ENCODE results near the gene RBM19.

DNA sequence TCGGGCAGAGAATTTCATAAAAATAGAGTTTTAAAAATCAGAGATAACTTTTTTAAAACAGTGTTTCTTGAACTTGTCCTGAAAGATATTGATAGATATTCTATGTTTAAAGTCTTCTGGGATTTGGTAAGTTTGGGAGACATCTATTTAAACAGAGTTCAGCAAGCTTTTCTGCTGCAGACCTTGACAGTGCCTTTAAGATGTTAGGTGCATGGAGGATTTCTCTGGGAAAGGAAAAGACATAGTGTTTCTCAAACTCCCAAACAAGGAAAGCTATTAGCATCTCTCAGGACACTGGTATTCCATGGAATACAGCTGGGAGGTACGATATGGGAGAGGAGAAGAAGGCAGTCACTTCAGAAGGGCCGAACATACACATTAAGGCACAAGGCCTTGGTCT lies 97.8 kb downstream of the RBM19 start:
- TF ChIP-seq, protein P1, sequence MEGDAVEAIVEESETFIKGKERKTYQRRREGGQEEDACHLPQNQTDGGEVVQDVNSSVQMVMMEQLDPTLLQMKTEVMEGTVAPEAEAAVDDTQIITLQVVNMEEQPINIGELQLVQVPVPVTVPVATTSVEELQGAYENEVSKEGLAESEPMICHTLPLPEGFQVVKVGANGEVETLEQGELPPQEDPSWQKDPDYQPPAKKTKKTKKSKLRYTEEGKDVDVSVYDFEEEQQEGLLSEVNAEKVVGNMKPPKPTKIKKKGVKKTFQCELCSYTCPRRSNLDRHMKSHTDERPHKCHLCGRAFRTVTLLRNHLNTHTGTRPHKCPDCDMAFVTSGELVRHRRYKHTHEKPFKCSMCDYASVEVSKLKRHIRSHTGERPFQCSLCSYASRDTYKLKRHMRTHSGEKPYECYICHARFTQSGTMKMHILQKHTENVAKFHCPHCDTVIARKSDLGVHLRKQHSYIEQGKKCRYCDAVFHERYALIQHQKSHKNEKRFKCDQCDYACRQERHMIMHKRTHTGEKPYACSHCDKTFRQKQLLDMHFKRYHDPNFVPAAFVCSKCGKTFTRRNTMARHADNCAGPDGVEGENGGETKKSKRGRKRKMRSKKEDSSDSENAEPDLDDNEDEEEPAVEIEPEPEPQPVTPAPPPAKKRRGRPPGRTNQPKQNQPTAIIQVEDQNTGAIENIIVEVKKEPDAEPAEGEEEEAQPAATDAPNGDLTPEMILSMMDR (IDR thresholded peaks at IDR 0.05) = no peak
- TF ChIP-seq, protein P2, sequence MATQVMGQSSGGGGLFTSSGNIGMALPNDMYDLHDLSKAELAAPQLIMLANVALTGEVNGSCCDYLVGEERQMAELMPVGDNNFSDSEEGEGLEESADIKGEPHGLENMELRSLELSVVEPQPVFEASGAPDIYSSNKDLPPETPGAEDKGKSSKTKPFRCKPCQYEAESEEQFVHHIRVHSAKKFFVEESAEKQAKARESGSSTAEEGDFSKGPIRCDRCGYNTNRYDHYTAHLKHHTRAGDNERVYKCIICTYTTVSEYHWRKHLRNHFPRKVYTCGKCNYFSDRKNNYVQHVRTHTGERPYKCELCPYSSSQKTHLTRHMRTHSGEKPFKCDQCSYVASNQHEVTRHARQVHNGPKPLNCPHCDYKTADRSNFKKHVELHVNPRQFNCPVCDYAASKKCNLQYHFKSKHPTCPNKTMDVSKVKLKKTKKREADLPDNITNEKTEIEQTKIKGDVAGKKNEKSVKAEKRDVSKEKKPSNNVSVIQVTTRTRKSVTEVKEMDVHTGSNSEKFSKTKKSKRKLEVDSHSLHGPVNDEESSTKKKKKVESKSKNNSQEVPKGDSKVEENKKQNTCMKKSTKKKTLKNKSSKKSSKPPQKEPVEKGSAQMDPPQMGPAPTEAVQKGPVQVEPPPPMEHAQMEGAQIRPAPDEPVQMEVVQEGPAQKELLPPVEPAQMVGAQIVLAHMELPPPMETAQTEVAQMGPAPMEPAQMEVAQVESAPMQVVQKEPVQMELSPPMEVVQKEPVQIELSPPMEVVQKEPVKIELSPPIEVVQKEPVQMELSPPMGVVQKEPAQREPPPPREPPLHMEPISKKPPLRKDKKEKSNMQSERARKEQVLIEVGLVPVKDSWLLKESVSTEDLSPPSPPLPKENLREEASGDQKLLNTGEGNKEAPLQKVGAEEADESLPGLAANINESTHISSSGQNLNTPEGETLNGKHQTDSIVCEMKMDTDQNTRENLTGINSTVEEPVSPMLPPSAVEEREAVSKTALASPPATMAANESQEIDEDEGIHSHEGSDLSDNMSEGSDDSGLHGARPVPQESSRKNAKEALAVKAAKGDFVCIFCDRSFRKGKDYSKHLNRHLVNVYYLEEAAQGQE (IDR thresholded peaks at IDR 0.05) = no peak
- TF ChIP-seq EP300 (IDR thresholded peaks at IDR 0.05) (no peak), POLR2A (IDR thresholded peaks at IDR 0.05; ENCODE audit: low read length) (no peak), CBX2 (IDR thresholded peaks at IDR 0.05; ENCODE audit: borderline replicate concordance, low read depth) (no peak), HOXA7 (CRISPR knock-in tag; IDR thresholded peaks at IDR 0.05) (no peak), CEBPB (IDR thresholded peaks at IDR 0.05) (no peak), RCOR1 (IDR thresholded peaks at IDR 0.05; ENCODE audit: low read depth, low read length) (no peak), NFE2L2 (conservative IDR thresholded peaks at IDR 0.05; ENCODE audit: low read length) (no peak), JUN (IDR thresholded peaks at IDR 0.05) (no peak), RNF2 (IDR thresholded peaks at IDR 0.05; ENCODE audit: borderline replicate concordance, low read depth) (no peak)
- TF ChIP-seq, protein P3, sequence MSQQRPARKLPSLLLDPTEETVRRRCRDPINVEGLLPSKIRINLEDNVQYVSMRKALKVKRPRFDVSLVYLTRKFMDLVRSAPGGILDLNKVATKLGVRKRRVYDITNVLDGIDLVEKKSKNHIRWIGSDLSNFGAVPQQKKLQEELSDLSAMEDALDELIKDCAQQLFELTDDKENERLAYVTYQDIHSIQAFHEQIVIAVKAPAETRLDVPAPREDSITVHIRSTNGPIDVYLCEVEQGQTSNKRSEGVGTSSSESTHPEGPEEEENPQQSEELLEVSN (IDR thresholded peaks at IDR 0.05; ENCODE audit: borderline replicate concordance, low read depth) = no peak
- TF ChIP-seq, protein P4, sequence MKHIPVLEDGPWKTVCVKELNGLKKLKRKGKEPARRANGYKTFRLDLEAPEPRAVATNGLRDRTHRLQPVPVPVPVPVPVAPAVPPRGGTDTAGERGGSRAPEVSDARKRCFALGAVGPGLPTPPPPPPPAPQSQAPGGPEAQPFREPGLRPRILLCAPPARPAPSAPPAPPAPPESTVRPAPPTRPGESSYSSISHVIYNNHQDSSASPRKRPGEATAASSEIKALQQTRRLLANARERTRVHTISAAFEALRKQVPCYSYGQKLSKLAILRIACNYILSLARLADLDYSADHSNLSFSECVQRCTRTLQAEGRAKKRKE (CRISPR knock-in tag; IDR thresholded peaks at IDR 0.05; ENCODE audit: low read depth) = no peak

All from A549 (cell line).